ENCODE measurements around the gene SNRPA1. TPM values are rescaled to one million over a fixed set of nuclear protein-coding genes. Genes with fewer than 3 reads are reported as not detected.

The SNRPA1 gene
- total and polyA plus RNA-seq, 12 donors, result 23.8 to 51.4 (median 29.9) TPM

- peaks cover 0 to 37% (median 0%) of the 10 kb centered on the region in 9 donors for H3K36me3 ChIP-seq
- ATAC-seq (peak in 1 of 8 donors; percentile 40), DNase-seq (no peak)
- H3K4me1 ChIP-seq, result no peaks in the 10 kb centered on the region
- intact Hi-C loops (cut with DNase I), result no loop called here
- H3K4me3 ChIP-seq, result no peak overlapping the region
- 90 to 92% methylated on average over 7 of the region's 7 CpGs for WGBS, 2 donors
- peaks cover 0 to 5% (median 0%) of the 10 kb centered on the region in 7 donors for H3K27me3 ChIP-seq
- no peak overlapping the region for H3K27ac ChIP-seq
- H3K9me3 ChIP-seq, result peaks cover 0 to 29% (median 0%) of the 10 kb centered on the region in 11 donors
- TF ChIP-seq CTCF (IDR thresholded peaks at IDR 0.05), result no peak
Observed at GRCh38 chr15:101332061-101332467, 37.0 kb upstream of the SNRPA1 start.

GRCh38 chr15:101329867-101330380 is 34.9 kb upstream of the SNRPA1 start:
- intact Hi-C loops (cut with DNase I), result no loop called here
- Histone ChIP-seq H3K4me3 (no peak overlapping the region), H3K36me3 (peaks cover 0 to 43% (median 0%) of the 10 kb centered on the region in 9 donors), H3K27me3 (peaks cover 0 to 6% (median 0%) of the 10 kb centered on the region in 7 donors), H3K27ac (no peak overlapping the region), H3K9me3 (peaks cover 0 to 21% (median 0%) of the 10 kb centered on the region in 11 donors), H3K4me1 (no peaks in the 10 kb centered on the region)
- no peak for ATAC-seq
- WGBS, 2 donors, result 82% methylated on average over 9 of the region's 9 CpGs
- TF ChIP-seq CTCF (IDR thresholded peaks at IDR 0.05), result no peak
- DNase-seq, result no peak

- H3K27ac ChIP-seq, result no peak overlapping the region
- peaks cover 0 to 49% (median 0%) of the 10 kb centered on the region in 9 donors for H3K36me3 ChIP-seq
- no peaks in the 10 kb centered on the region for H3K4me1 ChIP-seq
- ATAC-seq (peak in 1 of 8 donors; percentile 28), DNase-seq (no peak)
- H3K9me3 ChIP-seq, result peaks cover 0 to 15% (median 0%) of the 10 kb centered on the region in 11 donors
- no peak overlapping the region for H3K4me3 ChIP-seq
- H3K27me3 ChIP-seq, result peaks cover 0 to 6% (median 0%) of the 10 kb centered on the region in 7 donors
- intact Hi-C loops (cut with DNase I), result no loop called here
- WGBS, 2 donors, result 79 to 85% methylated on average over 14 of the region's 14 CpGs
- no peak for TF ChIP-seq CTCF (IDR thresholded peaks at IDR 0.05)
Observed at GRCh38 chr15:101329309-101329863, 34.3 kb upstream of the SNRPA1 start.

- H3K27me3 ChIP-seq, result peaks cover 0 to 6% (median 0%) of the 10 kb centered on the region in 7 donors
- 90% methylated on average over 14 of the region's 14 CpGs for WGBS, 2 donors
- no peak overlapping the region for H3K27ac ChIP-seq
- ATAC-seq, result no peak
- H3K9me3 ChIP-seq, result peaks cover 0 to 1% (median 0%) of the 10 kb centered on the region in 11 donors
- peaks cover 0 to 58% (median 0%) of the 10 kb centered on the region in 9 donors for H3K36me3 ChIP-seq
- TF ChIP-seq CTCF (IDR thresholded peaks at IDR 0.05), result no peak
- H3K4me1 ChIP-seq, result no peaks in the 10 kb centered on the region
- intact Hi-C loops (cut with DNase I), result no loop called here
- DNase-seq, result no peak
- H3K4me3 ChIP-seq, result no peak overlapping the region
Observed at GRCh38 chr15:101328001-101328400, 33.0 kb upstream of the SNRPA1 start.
